Body of pancreas (tissue), 4 donors: ENCODE data around the gene DNMT3A. TPM values are rescaled to one million over a fixed set of nuclear protein-coding genes. Genes with fewer than 3 reads are reported as not detected.

Source experiments
- ATAC-seq: fragments of 150-250 bp; one replicate; pipeline ENCODE4 v1.9.1; 2016
- DNase-seq, 4 donors: peaks; one replicate each; pipeline ENCODE4 v3.0.0-alpha.2; 2019
- H3K27ac ChIP-seq, 4 donors: fragments of 200-600 bp; sonication (generic); 1 replicate in 3 of 4; 2 replicates in 1 of 4; pipeline versions ENCODE4 v1.5.1 to v1.6.1; 2016 to 2019; ENCODE audit warnings: mild to moderate bottlenecking in 1 of 4, mixed read lengths in 1 of 4, moderate library complexity in 1 of 4
- H3K27me3 ChIP-seq, 2 donors: fragments of 200-600 bp; sonication (generic); one replicate each; pipeline ENCODE4 v1.6.0; 2016; ENCODE audit warnings: mild to moderate bottlenecking in 1 of 2
- H3K36me3 ChIP-seq, 2 donors: fragments of 200-600 bp; sonication (generic); replicated peaks in 1 of 2; 2 replicates each; pipeline ENCODE4 v1.5.1; 2016; ENCODE audit warnings: low read depth in 2 of 2; ENCODE audit not compliant: insufficient read depth in 1 of 2
- H3K4me1 ChIP-seq: fragments of 200-600 bp; sonication (generic); one replicate; pipeline ENCODE4 v1.6.0; 2016
- H3K4me3 ChIP-seq, 2 donors: fragments of 200-600 bp; sonication (generic); 1 replicate in 1 of 2; 2 replicates in 1 of 2; pipeline ENCODE4 v1.5.1; 2016 to 2019
- H3K9me3 ChIP-seq, 3 donors: fragments of 200-600 bp; sonication (generic); 1 replicate in 2 of 3; 2 replicates in 1 of 3; pipeline ENCODE4 v1.5.1; 2016
- CTCF ChIP-seq, 7 experiments: fragments of 450-650 bp in 4 of 7; fragments of 200-600 bp in 3 of 7; sonication (generic) in 3 of 7; IDR thresholded peaks; one replicate each; pipeline ENCODE4 v1.5.1; 2016 to 2019; ENCODE audit warnings: antibody characterized with exemption in 7 of 7
- POLR2A ChIP-seq, 3 donors: fragments of 450-650 bp; IDR thresholded peaks; one replicate each; pipeline ENCODE4 v1.6.1; 2016; ENCODE audit warnings: antibody characterized with exemption in 3 of 3, mild to moderate bottlenecking in 2 of 3
- WGBS, 2 donors: methylation state at CpG; one replicate each; pipeline ENCODE4 v1.1.5; 2017; 5-methylcytosine and 5-hydroxymethylcytosine counted together
- intact Hi-C: fragments of 100-400 bp; cut with DNase I; formaldehyde crosslinking; loops from one replicate; pipeline ENCODE4 v1.15.1; 2023
- total RNA-seq, 2 donors: library from RNA; depleted of rRNA; stranded (reverse); fragments of >200 nt; gene quantifications; one replicate each; pipeline ENCODE4 v1.1.0, GENCODE V29; 2016

DNMT3A gene
- total RNA-seq, 2 donors from 2014 or later, result 18.7 to 27.4 TPM

- H3K4me1 ChIP-seq, result peaks cover 18% of the 10 kb centered on the region
- ATAC-seq (no peak), DNase-seq (no peak)
- peaks cover 0 to 5% of the 10 kb centered on the region in 2 donors for H3K36me3 ChIP-seq
- no peaks in the 10 kb centered on the region for H3K9me3 ChIP-seq
- intact Hi-C loops, result no loop called here
- TF ChIP-seq CTCF (IDR thresholded peaks at IDR 0.05), result no peak
- no peak for TF ChIP-seq POLR2A (IDR thresholded peaks at IDR 0.05)
- H3K27ac ChIP-seq, result peak overlapping the region in 3 of 4 donors; percentile 14 to 80 (median 71)
- WGBS, 2 donors, result 82% methylated on average over 7 of the region's 7 CpGs
- no peak overlapping the region for H3K4me3 ChIP-seq
- no peaks in the 10 kb centered on the region for H3K27me3 ChIP-seq
Measured at GRCh38 chr2:25295621-25296020, 46.1 kb downstream of the DNMT3A start.

GRCh38 chr2:25294573-25295462 is 46.9 kb downstream of the DNMT3A start:
- no peak overlapping the region for H3K4me3 ChIP-seq
- ATAC-seq, result peak; percentile 56
- 43 to 52% methylated on average over 13 to 16 of the region's 16 CpGs for WGBS, 2 donors

GRCh38 chr2:25293958-25294562 is 47.7 kb downstream of the DNMT3A start:
- Histone ChIP-seq H3K27ac (peak overlapping the region in 2 of 4 donors; percentile 71 to 80), H3K4me1 (peaks cover 18% of the 10 kb centered on the region), H3K9me3 (no peaks in the 10 kb centered on the region), H3K4me3 (no peak overlapping the region), H3K27me3 (no peaks in the 10 kb centered on the region), H3K36me3 (peaks cover 0 to 2% of the 10 kb centered on the region in 2 donors)
- 81 to 96% methylated on average over 9 to 13 of the region's 13 CpGs for WGBS, 2 donors
- TF ChIP-seq CTCF (IDR thresholded peaks at IDR 0.05) (no peak), POLR2A (IDR thresholded peaks at IDR 0.05) (no peak)
- DNase-seq, result no peak
- intact Hi-C loops, result no loop called here
- ATAC-seq, result no peak

More at GRCh38 chr2:25294573-25295462, 46.9 kb downstream of the DNMT3A start:
- TF ChIP-seq POLR2A (IDR thresholded peaks at IDR 0.05) (peak in 2 of 3 donors; percentile 25 to 39), CTCF (IDR thresholded peaks at IDR 0.05) (no peak)
- Histone ChIP-seq H3K4me1 (peaks cover 18% of the 10 kb centered on the region), H3K9me3 (no peaks in the 10 kb centered on the region), H3K27ac (peak overlapping the region; percentile 14 to 80 (median 62)), H3K27me3 (no peaks in the 10 kb centered on the region), H3K36me3 (peaks cover 0 to 2% of the 10 kb centered on the region in 2 donors)
- DNase-seq, result peak; percentile 47 to 73 (median 68)
- intact Hi-C loops, result no loop called here

GRCh38 chr2:25293145-25293544 is 48.6 kb downstream of the DNMT3A start:
- ATAC-seq, result no peak
- no peak for DNase-seq
- no peaks in the 10 kb centered on the region for H3K9me3 ChIP-seq
- 84 to 87% methylated on average over 7 of the region's 7 CpGs for WGBS, 2 donors
- TF ChIP-seq CTCF (IDR thresholded peaks at IDR 0.05), result no peak
- TF ChIP-seq POLR2A (IDR thresholded peaks at IDR 0.05), result no peak
- no peaks in the 10 kb centered on the region for H3K27me3 ChIP-seq
- H3K36me3 ChIP-seq, result peaks cover 0 to under 1% of the 10 kb centered on the region in 2 donors
- peaks cover 18% of the 10 kb centered on the region for H3K4me1 ChIP-seq
- intact Hi-C loops, result no loop called here
- H3K4me3 ChIP-seq, result no peak overlapping the region
- H3K27ac ChIP-seq, result no peak overlapping the region
